HepG2 (cell line): Measurements from ENCODE around the gene TMPRSS11F. TPM values are rescaled to one million over a fixed set of nuclear protein-coding genes. Genes with fewer than 3 reads are reported as not detected.

Experiments
- ATAC-seq: fragments of 200-7000 bp; cut with Tn5 transposase; 3 replicates; pipeline ENCODE4 v1.9.1; 2020; ENCODE audit warnings: mild to moderate bottlenecking, moderate library complexity
- BruUV-seq: library from RNA; stranded (reverse); fragments of 400-500 nt; replicated peaks from 2 replicates; lab custom pipeline; 2021; lab: Mats Ljungman, UMichigan
- CTCF ChIA-PET: fragments of 300-600 bp; formaldehyde crosslinking; extraction: SDS; loops from one replicate; lab custom pipeline; 2021; ENCODE audit warnings: low total read pairs, inconsistent platforms, low intra/inter-chr PET ratio; lab: Yijun Ruan, JAX
- POLR2A ChIA-PET: fragments of 350-600 bp; sonication (Branson Sonifier 250); formaldehyde crosslinking; loops from one replicate; lab custom pipeline; 2020; ENCODE audit warnings: antibody characterized with exemption, inconsistent platforms; lab: Yijun Ruan, JAX
- DNase-seq: peaks from one replicate; pipeline ENCODE4 v3.0.0-alpha.2; 2015; ENCODE audit warnings: low spot score
- FAIRE-seq: peaks from 3 replicates; lab custom pipeline; 2011; peaks lifted over from hg19 to GRCh38; lab: Jason Lieb, UNC
- H2AFZ ChIP-seq: one replicate; pipeline ENCODE4 v1.6.1; 2011; ENCODE audit warnings: low read length, inconsistent platforms
- H3K27ac ChIP-seq: fragments of 300-600 bp; 3 replicates; pipeline ENCODE4 v1.8.0; 2011; ENCODE audit warnings: mixed run types, mild to moderate bottlenecking, mixed read lengths, low read length, inconsistent platforms; ENCODE audit not compliant: insufficient read depth; ENCODE audit errors: extremely low read length
- H3K27me3 ChIP-seq, 2 experiments: fragments of 200-600 bp in 1 of 2; 2 replicates in 1 of 2; 3 replicates in 1 of 2; pipeline versions ENCODE4 v1.6.0 to v1.8.0; 2011; ENCODE audit warnings: low read length in 2 of 2, mild to moderate bottlenecking in 2 of 2, moderate library complexity in 2 of 2, inconsistent platforms in 1 of 2; ENCODE audit not compliant: insufficient read depth in 2 of 2, control insufficient read depth in 1 of 2
- H3K36me3 ChIP-seq, 2 experiments: fragments of 200-600 bp in 1 of 2; replicated peaks in 1 of 2; 2 replicates in 1 of 2; 3 replicates in 1 of 2; pipeline versions ENCODE4 v1.5.1 to v1.8.0; 2011; ENCODE audit warnings: low read length in 2 of 2, inconsistent platforms in 1 of 2; ENCODE audit not compliant: insufficient read depth in 2 of 2, control insufficient read depth in 1 of 2
- H3K4me1 ChIP-seq: 2 replicates; pipeline ENCODE4 v1.5.1; 2012; ENCODE audit warnings: low read length, inconsistent platforms; ENCODE audit not compliant: insufficient read depth
- H3K4me2 ChIP-seq: 2 replicates; pipeline ENCODE4 v1.6.0; 2011; ENCODE audit warnings: low read depth, low read length, inconsistent platforms
- H3K4me3 ChIP-seq, 3 experiments: fragments of 200-600 bp in 1 of 3; sonication (generic), shearing (Covaris generic) in 1 of 3; replicated peaks in 1 of 3; 2 replicates each; pipeline ENCODE4 v1.5.1; 2011 to 2016; ENCODE audit warnings: low read length in 3 of 3, inconsistent platforms in 2 of 3, low read depth in 2 of 3, mild to moderate bottlenecking in 2 of 3, control low read depth in 1 of 3, mixed read lengths in 1 of 3; ENCODE audit not compliant: insufficient read depth in 1 of 3
- H3K79me2 ChIP-seq: one replicate; pipeline ENCODE4 v1.6.1; 2011; ENCODE audit warnings: low read length, inconsistent platforms; ENCODE audit not compliant: insufficient read depth
- H3K9ac ChIP-seq: 2 replicates; pipeline ENCODE4 v1.6.0; 2011; ENCODE audit warnings: mild to moderate bottlenecking, low read depth, low read length, inconsistent platforms; ENCODE audit not compliant: insufficient read depth
- H3K9me3 ChIP-seq: 2 replicates; pipeline ENCODE4 v1.5.1; 2012; ENCODE audit warnings: mild to moderate bottlenecking, low read length
- H4K20me1 ChIP-seq: 2 replicates; pipeline ENCODE4 v1.6.0; 2011; ENCODE audit warnings: inconsistent platforms, mild to moderate bottlenecking, low read length, moderate library complexity; ENCODE audit not compliant: insufficient read depth
- BHLHE40 ChIP-seq: IDR thresholded peaks from 2 replicates; pipeline ENCODE4 v1.6.1; 2011; ENCODE audit warnings: low read length, improper control_type of control experiment
- CCDC6 ChIP-seq: sonication (generic); formaldehyde crosslinking; IDR thresholded peaks from 2 replicates; pipeline ENCODE4 v1.8.1; 2022; ENCODE audit warnings: mild to moderate bottlenecking, missing genetic modification reagents, moderate library complexity
- FLYWCH1 ChIP-seq: sonication (generic); formaldehyde crosslinking; IDR thresholded peaks from 2 replicates; pipeline ENCODE4 v1.8.1; 2023; ENCODE audit warnings: mild to moderate bottlenecking, missing genetic modification reagents
- FOXP4 ChIP-seq: sonication (generic); formaldehyde crosslinking; IDR thresholded peaks from 2 replicates; pipeline ENCODE4 v1.4.0; 2020; ENCODE audit warnings: missing genetic modification reagents
- GMEB1 ChIP-seq: sonication (generic); formaldehyde crosslinking; IDR thresholded peaks from 2 replicates; pipeline ENCODE4 v1.5.1; 2020; ENCODE audit warnings: missing genetic modification reagents, mild to moderate bottlenecking, borderline replicate concordance
- KDM6A ChIP-seq: IDR thresholded peaks from 2 replicates; pipeline ENCODE4 v1.6.1; 2016; ENCODE audit warnings: low read depth
- PHF20 ChIP-seq: sonication (generic); formaldehyde crosslinking; IDR thresholded peaks from 2 replicates; pipeline ENCODE4 v1.5.0; 2020; ENCODE audit warnings: mild to moderate bottlenecking, missing genetic modification reagents
- POLR2G ChIP-seq: fragments of 200-400 bp; formaldehyde crosslinking; IDR thresholded peaks from 2 replicates; pipeline ENCODE4 v1.6.1; 2018; ENCODE audit warnings: mild to moderate bottlenecking, low read depth, low read length, moderate library complexity
- STAT6 ChIP-seq: sonication (generic); formaldehyde crosslinking; IDR thresholded peaks from 2 replicates; pipeline ENCODE4 v1.4.0; 2020; ENCODE audit warnings: missing genetic modification reagents, mild to moderate bottlenecking, borderline replicate concordance
- ZBTB7A ChIP-seq: sonication (generic); formaldehyde crosslinking; IDR thresholded peaks from 2 replicates; pipeline ENCODE4 v1.8.0; 2022; ENCODE audit warnings: mild to moderate bottlenecking, missing genetic modification reagents
- ZNF710 ChIP-seq: sonication (generic); formaldehyde crosslinking; IDR thresholded peaks from 2 replicates; pipeline ENCODE4 v1.5.0; 2020; ENCODE audit warnings: mild to moderate bottlenecking, missing genetic modification reagents, borderline replicate concordance
- ZNF776 ChIP-seq: sonication (generic); formaldehyde crosslinking; IDR thresholded peaks from 2 replicates; pipeline ENCODE4 v1.4.0; 2020; ENCODE audit warnings: mild to moderate bottlenecking, missing genetic modification reagents
- WGBS: methylation state at CpG from one replicate; pipeline ENCODE4 v1.1.6; 2017; ENCODE audit warnings: low lambda C conversion rate; 5-methylcytosine and 5-hydroxymethylcytosine counted together
- in situ Hi-C: cut with HindIII; loops from 2 replicates; pipeline ENCODE4 v1.10.0; 2017; ENCODE audit warnings: low pct_unique_long_range_greater_than_20kb; ENCODE audit not compliant: extremely low pct_ligation_motif_present
- intact Hi-C: fragments of 100-400 bp; cut with micrococcal nuclease; formaldehyde crosslinking; loops from one replicate; pipeline ENCODE4 v1.10.0; 2022; ENCODE audit not compliant: unreplicated experiment
- polyA plus RNA-seq, 8 experiments: library from polyadenylated mRNA; depleted of rRNA in 3 of 8; stranded (reverse) in 7 of 8; unstranded in 1 of 8; fragments of >200 nt; fragmentation: Illumina TruSeq in 4 of 8; extraction: Trizol in 4 of 8; gene quantifications; 2 replicates each; pipeline versions ENCODE4 v1.2.1 to v1.2.3, GENCODE V29; 2011 to 2016; ENCODE audit warnings: low read depth in 4 of 8, missing spikeins in 1 of 8, mixed read lengths in 1 of 8; ENCODE audit not compliant: insufficient read depth in 1 of 8
- total RNA-seq, 5 experiments: library from RNA; depleted of rRNA; stranded (reverse); fragments of >200 nt; fragmentation: Illumina TruSeq; extraction: Trizol; gene quantifications; 2 replicates each; pipeline ENCODE4 v1.2.3, GENCODE V29; 2016; ENCODE audit warnings: low read depth in 1 of 5

Gene TMPRSS11F
- total and polyA plus RNA-seq, 2 of the 13 experiments (the other 11 are each of a cell fraction or from before 2014, with no cell fraction given), result not detected

GRCh38 chr4:68176904-68177303 lies 47.2 kb upstream of the TMPRSS11F start:
- H2AFZ ChIP-seq, result no peak overlapping the region
- no peaks in the 10 kb centered on the region for H3K27me3 ChIP-seq
- intact Hi-C loops (loop anchor here (5.0 kb wide), 1 partner anchor 630 kb away; the partner anchor contains the start of gene CENPC), in situ Hi-C loops (loop anchor here (10.0 kb wide), 1 partner anchor 192 kb away; no protein-coding TSS in a partner anchor)
- H3K36me3 ChIP-seq, result no peaks in the 10 kb centered on the region
- H3K4me2 ChIP-seq, result no peak overlapping the region
- no peak overlapping the region for H3K9ac ChIP-seq
- WGBS, result 2% methylated on average over 2 of the region's 2 CpGs
- H3K4me3 ChIP-seq, result no peak overlapping the region
- H3K9me3 ChIP-seq, result peaks cover 6% of the 10 kb centered on the region
- no peak for TF ChIP-seq BHLHE40
- no peak for TF ChIP-seq ZNF710 (CRISPR knock-in tag)
- TF ChIP-seq POLR2G, result no peak
- TF ChIP-seq FOXP4, result no peak
- TF ChIP-seq KDM6A (CRISPR knock-in tag), result no peak
- TF ChIP-seq FLYWCH1 (CRISPR knock-in tag), result no peak
- no peak for TF ChIP-seq STAT6 (CRISPR knock-in tag)
- no peak for TF ChIP-seq PHF20 (CRISPR knock-in tag)
- TF ChIP-seq ZNF776, result no peak
- no peak for TF ChIP-seq CCDC6 (CRISPR knock-in tag)
- TF ChIP-seq GMEB1 (CRISPR knock-in tag), result no peak
- no peak for TF ChIP-seq ZBTB7A (CRISPR knock-in tag)
- POLR2A ChIA-PET, result no interaction called here
- CTCF ChIA-PET, result no interaction called here
- no TSS peak for BruUV-seq
- ATAC-seq, result no peak
- no peak for FAIRE-seq
- no peaks in the 10 kb centered on the region for H4K20me1 ChIP-seq
- H3K27ac ChIP-seq, result no peak overlapping the region
- DNase-seq, result no peak
- no peaks in the 10 kb centered on the region for H3K79me2 ChIP-seq
- H3K4me1 ChIP-seq, result no peaks in the 10 kb centered on the region
